ENCODE data around the gene CABLES1. TPM values are rescaled to one million over a fixed set of nuclear protein-coding genes. Genes with fewer than 3 reads are reported as not detected.

Gene CABLES1
- total and polyA plus RNA-seq, 4 donors: 9.9 to 25.7 (median 11.4) TPM

GRCh38 chr18:23257686-23258565, 122.6 kb downstream of the CABLES1 start:
- ATAC-seq (ENCODE audit: low FRiP score) (no peak), DNase-seq (no peak)
- Histone ChIP-seq H3K9me3 (ENCODE audit: control insufficient read depth, low read length) (no peaks in the 10 kb centered on the region), H3K27ac (ENCODE audit: low read depth in 1 of 2, low read length in 2 of 2) (peak overlapping the region; percentile 13 to 20), H3K36me3 (ENCODE audit: control insufficient read depth in 1 of 2, insufficient read depth in 2 of 2, low read length in 1 of 2) (peaks cover 0 to under 1% of the 10 kb centered on the region in 2 donors), H3K4me1 (ENCODE audit: control insufficient read depth in 1 of 2, insufficient read depth in 2 of 2, low read length in 2 of 2) (no peaks in the 10 kb centered on the region), H3K4me3 (ENCODE audit: low read length in 2 of 2) (no peak overlapping the region), H3K27me3 (ENCODE audit: control insufficient read depth in 1 of 2, insufficient read depth in 2 of 2, low read length in 1 of 2) (no peaks in the 10 kb centered on the region)
- intact Hi-C loops (cut with DNase I): no loop called here
- 63 to 70% methylated on average over 25 of the region's 25 CpGs for WGBS, 2 donors

- Histone ChIP-seq H3K4me1 (ENCODE audit: control insufficient read depth in 1 of 2, insufficient read depth in 2 of 2, low read length in 2 of 2) (no peaks in the 10 kb centered on the region), H3K4me3 (ENCODE audit: low read length in 2 of 2) (no peak overlapping the region), H3K36me3 (ENCODE audit: control insufficient read depth in 1 of 2, insufficient read depth in 2 of 2, low read length in 1 of 2) (no peaks in the 10 kb centered on the region), H3K9me3 (ENCODE audit: control insufficient read depth, low read length) (no peaks in the 10 kb centered on the region), H3K27me3 (ENCODE audit: control insufficient read depth in 1 of 2, insufficient read depth in 2 of 2, low read length in 1 of 2) (no peaks in the 10 kb centered on the region), H3K27ac (ENCODE audit: low read depth in 1 of 2, low read length in 2 of 2) (peak overlapping the region; percentile 64 to 84)
- intact Hi-C loops (cut with DNase I): no loop called here
- DNase-seq (no peak), ATAC-seq (ENCODE audit: low FRiP score) (no peak)
- 61 to 65% methylated on average over 15 of the region's 15 CpGs for WGBS, 2 donors
Measured at GRCh38 chr18:23258566-23259469, 123.5 kb downstream of the CABLES1 start.

GRCh38 chr18:23259701-23260681, 124.7 kb downstream of the CABLES1 start:
- intact Hi-C loops (cut with DNase I): loop anchor here in 1 of 2 donors (2.0 to 5.0 kb wide), 2 partner anchors 47 to 97 kb away; no protein-coding TSS in a partner anchor
- no peak overlapping the region for H3K4me3 ChIP-seq (ENCODE audit: low read length in 2 of 2)
- H3K27me3 ChIP-seq (ENCODE audit: control insufficient read depth in 1 of 2, insufficient read depth in 2 of 2, low read length in 1 of 2): no peaks in the 10 kb centered on the region
- no peaks in the 10 kb centered on the region for H3K36me3 ChIP-seq (ENCODE audit: control insufficient read depth in 1 of 2, insufficient read depth in 2 of 2, low read length in 1 of 2)
- WGBS, 2 donors: 4 to 7% methylated on average over 21 of the region's 21 CpGs
- peak overlapping the region; percentile 64 to 84 for H3K27ac ChIP-seq (ENCODE audit: low read depth in 1 of 2, low read length in 2 of 2)
- ATAC-seq (ENCODE audit: low FRiP score) (peak; percentile 81), DNase-seq (peak; percentile 91 to 93)
- H3K9me3 ChIP-seq (ENCODE audit: control insufficient read depth, low read length): no peaks in the 10 kb centered on the region
- H3K4me1 ChIP-seq (ENCODE audit: control insufficient read depth in 1 of 2, insufficient read depth in 2 of 2, low read length in 2 of 2): no peaks in the 10 kb centered on the region

GRCh38 chr18:23260926-23261590, 125.8 kb downstream of the CABLES1 start:
- no peak for ATAC-seq (ENCODE audit: low FRiP score)
- Histone ChIP-seq H3K4me3 (ENCODE audit: low read length in 2 of 2) (no peak overlapping the region), H3K27me3 (ENCODE audit: control insufficient read depth in 1 of 2, insufficient read depth in 2 of 2, low read length in 1 of 2) (no peaks in the 10 kb centered on the region), H3K36me3 (ENCODE audit: control insufficient read depth in 1 of 2, insufficient read depth in 2 of 2, low read length in 1 of 2) (no peaks in the 10 kb centered on the region), H3K9me3 (ENCODE audit: control insufficient read depth, low read length) (no peaks in the 10 kb centered on the region), H3K27ac (ENCODE audit: low read depth in 1 of 2, low read length in 2 of 2) (peak overlapping the region in 1 of 2 donors; percentile 64), H3K4me1 (ENCODE audit: control insufficient read depth in 1 of 2, insufficient read depth in 2 of 2, low read length in 2 of 2) (no peaks in the 10 kb centered on the region)
- 82 to 83% methylated on average over 7 of the region's 7 CpGs for WGBS, 2 donors
- DNase-seq: no peak
- intact Hi-C loops (cut with DNase I): loop anchor here in 1 of 2 donors (2.0 to 5.0 kb wide), 2 partner anchors 46 to 96 kb away; no protein-coding TSS in a partner anchor

GRCh38 chr18:23263551-23264235, 128.4 kb downstream of the CABLES1 start:
- 55 to 59% methylated on average over 9 of the region's 9 CpGs for WGBS, 2 donors
- H3K27ac ChIP-seq (ENCODE audit: low read depth in 1 of 2, low read length in 2 of 2): no peak overlapping the region
- no peak for ATAC-seq (ENCODE audit: low FRiP score)
- no peak for DNase-seq
- H3K36me3 ChIP-seq (ENCODE audit: control insufficient read depth in 1 of 2, insufficient read depth in 2 of 2, low read length in 1 of 2): no peaks in the 10 kb centered on the region
- no peaks in the 10 kb centered on the region for H3K4me1 ChIP-seq (ENCODE audit: control insufficient read depth in 1 of 2, insufficient read depth in 2 of 2, low read length in 2 of 2)
- H3K4me3 ChIP-seq (ENCODE audit: low read length in 2 of 2): no peak overlapping the region
- H3K27me3 ChIP-seq (ENCODE audit: control insufficient read depth in 1 of 2, insufficient read depth in 2 of 2, low read length in 1 of 2): no peaks in the 10 kb centered on the region
- H3K9me3 ChIP-seq (ENCODE audit: control insufficient read depth, low read length): no peaks in the 10 kb centered on the region
- intact Hi-C loops (cut with DNase I): loop anchor here in 1 of 2 donors (5.0 kb wide), 1 partner anchor 44 kb away; no protein-coding TSS in a partner anchor

- intact Hi-C loops (cut with DNase I): no loop called here
- WGBS, 2 donors: 55 to 58% methylated on average over 7 of the region's 7 CpGs
- H3K9me3 ChIP-seq (ENCODE audit: control insufficient read depth, low read length): no peaks in the 10 kb centered on the region
- H3K27me3 ChIP-seq (ENCODE audit: control insufficient read depth in 1 of 2, insufficient read depth in 2 of 2, low read length in 1 of 2): no peaks in the 10 kb centered on the region
- no peaks in the 10 kb centered on the region for H3K36me3 ChIP-seq (ENCODE audit: control insufficient read depth in 1 of 2, insufficient read depth in 2 of 2, low read length in 1 of 2)
- no peak overlapping the region for H3K27ac ChIP-seq (ENCODE audit: low read depth in 1 of 2, low read length in 2 of 2)
- H3K4me1 ChIP-seq (ENCODE audit: control insufficient read depth in 1 of 2, insufficient read depth in 2 of 2, low read length in 2 of 2): no peaks in the 10 kb centered on the region
- peak; percentile 39 for ATAC-seq (ENCODE audit: low FRiP score)
- no peak overlapping the region for H3K4me3 ChIP-seq (ENCODE audit: low read length in 2 of 2)
- DNase-seq: no peak
Measured at GRCh38 chr18:23265682-23266399, 130.6 kb downstream of the CABLES1 start.
